Measurements from ENCODE around the gene CTDP1.

GRCh38 chr18:79630281-79631095 is 49.1 kb upstream of the CTDP1 start:
- TF ChIP-seq, protein P1, sequence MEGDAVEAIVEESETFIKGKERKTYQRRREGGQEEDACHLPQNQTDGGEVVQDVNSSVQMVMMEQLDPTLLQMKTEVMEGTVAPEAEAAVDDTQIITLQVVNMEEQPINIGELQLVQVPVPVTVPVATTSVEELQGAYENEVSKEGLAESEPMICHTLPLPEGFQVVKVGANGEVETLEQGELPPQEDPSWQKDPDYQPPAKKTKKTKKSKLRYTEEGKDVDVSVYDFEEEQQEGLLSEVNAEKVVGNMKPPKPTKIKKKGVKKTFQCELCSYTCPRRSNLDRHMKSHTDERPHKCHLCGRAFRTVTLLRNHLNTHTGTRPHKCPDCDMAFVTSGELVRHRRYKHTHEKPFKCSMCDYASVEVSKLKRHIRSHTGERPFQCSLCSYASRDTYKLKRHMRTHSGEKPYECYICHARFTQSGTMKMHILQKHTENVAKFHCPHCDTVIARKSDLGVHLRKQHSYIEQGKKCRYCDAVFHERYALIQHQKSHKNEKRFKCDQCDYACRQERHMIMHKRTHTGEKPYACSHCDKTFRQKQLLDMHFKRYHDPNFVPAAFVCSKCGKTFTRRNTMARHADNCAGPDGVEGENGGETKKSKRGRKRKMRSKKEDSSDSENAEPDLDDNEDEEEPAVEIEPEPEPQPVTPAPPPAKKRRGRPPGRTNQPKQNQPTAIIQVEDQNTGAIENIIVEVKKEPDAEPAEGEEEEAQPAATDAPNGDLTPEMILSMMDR (IDR thresholded peaks at IDR 0.05; ENCODE audit: low read length), result no peak
- no peak for TF ChIP-seq EZH2 (IDR thresholded peaks at IDR 0.05; ENCODE audit: borderline replicate concordance, low read length)

Data from OCI-LY1 (cell line).